Psoas muscle (tissue), 8 donors: ENCODE measurements around the gene PCMTD2. TPM values are rescaled to one million over a fixed set of nuclear protein-coding genes. Genes with fewer than 3 reads are reported as not detected.
A peak's percentile ranks its signal among the peaks of the same experiment; 100 is the strongest.

Experiments used
- ATAC-seq, 4 donors: fragments of 200-7000 bp; cut with Tn5 transposase; one replicate each; pipeline ENCODE4 v1.9.1; 2020; ENCODE audit warnings: moderate library complexity in 3 of 4, mild to moderate bottlenecking in 2 of 4
- DNase-seq, 2 donors: peaks; one replicate each; pipeline ENCODE4 v3.0.0-alpha.2; 2020
- H3K27ac ChIP-seq: fragments of 200-600 bp; one replicate; pipeline ENCODE4 v1.8.0; 2022
- H3K27me3 ChIP-seq, 3 donors: fragments of 200-600 bp in 1 of 3; one replicate each; pipeline versions ENCODE4 v1.6.1 to v1.8.0; 2013 to 2022; ENCODE audit warnings: low read length in 2 of 3, mild to moderate bottlenecking in 2 of 3, moderate library complexity in 1 of 3; ENCODE audit not compliant: insufficient read depth in 3 of 3
- H3K36me3 ChIP-seq, 2 donors: fragments of 200-600 bp in 1 of 2; one replicate each; pipeline versions ENCODE4 v1.6.1 to v1.8.0; 2013 to 2022; ENCODE audit warnings: low read depth in 1 of 2, mild to moderate bottlenecking in 1 of 2, moderate library complexity in 1 of 2; ENCODE audit not compliant: insufficient read depth in 1 of 2
- H3K4me1 ChIP-seq: fragments of 200-600 bp; one replicate; pipeline ENCODE4 v1.8.0; 2022
- H3K4me3 ChIP-seq: fragments of 200-600 bp; one replicate; pipeline ENCODE4 v1.8.0; 2022; ENCODE audit warnings: mild to moderate bottlenecking
- H3K9me3 ChIP-seq: fragments of 200-600 bp; one replicate; pipeline ENCODE4 v1.8.0; 2022
- CTCF ChIP-seq: fragments of 200-600 bp; IDR thresholded peaks from one replicate; pipeline ENCODE4 v1.8.0; 2022; ENCODE audit warnings: antibody characterized with exemption
- WGBS, 3 donors: extraction: QIAGEN DNeasy Blood & Tissue Kit; methylation state at CpG; one replicate each; pipeline versions ENCODE4 v1.1.6 to v1.1.7; 2013; 5-methylcytosine and 5-hydroxymethylcytosine counted together
- intact Hi-C, 2 donors: fragments of 100-400 bp; cut with DNase I; formaldehyde crosslinking; loops; one replicate each; pipeline versions ENCODE4 v1.11.0 to v1.14.2; 2022
- polyA plus RNA-seq, 3 donors: library from polyadenylated mRNA; stranded (reverse); fragments of 200-250 nt; gene quantifications; one replicate each; pipeline ENCODE4 v1.2.3, GENCODE V29; 2013
- total RNA-seq, 4 donors: library from RNA; stranded (reverse); fragmentation: NEBNext Ultra II Directional in 2 of 4; extraction: Animal tissue kit (Norgen Biotek cat#: 25700) in 2 of 4; gene quantifications; one replicate each; pipeline versions ENCODE4 v1.2.1 to v1.2.4, GENCODE V29; 2021 to 2023
- donor health status: healthy with polysubstance abuse.
- donor health status: DM: no; HTN: no; CAD: no; lungs with moderate emphysema.
- donor health status: Bipolar disorder and iron deficiency.
- donor health status: healthy.
- donor health status: DM: yes; HTN: yes; CAD: no.
- donor health status: DM: no; HTN: no; CAD: no.
- donor health status: DM: no; HTN: no; CAD: no.
- donor health status: DM: yes; HTN: yes; CAD: no.

PCMTD2 gene
- total and polyA plus RNA-seq, 7 donors = 11.7 to 47.3 (median 37.8) TPM

GRCh38 chr20:64219730-64220129, 35.8 kb upstream of the PCMTD2 start:
- H3K4me3 ChIP-seq = no peak overlapping the region
- H3K4me1 ChIP-seq = peaks cover 36% of the 10 kb centered on the region
- no peaks in the 10 kb centered on the region for H3K27me3 ChIP-seq
- ATAC-seq (no peak), DNase-seq (no peak)
- H3K9me3 ChIP-seq = no peaks in the 10 kb centered on the region
- intact Hi-C loops = no loop called here
- WGBS, 3 donors = 69 to 73% (median 72%) methylated on average over 14 to 16 of the region's 16 CpGs
- no peak for TF ChIP-seq CTCF
- H3K27ac ChIP-seq = no peak overlapping the region
- no peaks in the 10 kb centered on the region for H3K36me3 ChIP-seq

- Histone ChIP-seq H3K36me3 (no peaks in the 10 kb centered on the region), H3K4me1 (peaks cover 31% of the 10 kb centered on the region), H3K27ac (no peak overlapping the region), H3K9me3 (no peaks in the 10 kb centered on the region), H3K27me3 (no peaks in the 10 kb centered on the region), H3K4me3 (no peak overlapping the region)
- WGBS, 3 donors = 80 to 83% (median 83%) methylated on average over 8 of the region's 8 CpGs
- ATAC-seq (no peak), DNase-seq (no peak)
- TF ChIP-seq CTCF = no peak
- intact Hi-C loops = no loop called here
Observed at GRCh38 chr20:64220420-64220819, 35.1 kb upstream of the PCMTD2 start.

GRCh38 chr20:64220891-64221527, 34.5 kb upstream of the PCMTD2 start:
- H3K27ac ChIP-seq = no peak overlapping the region
- no peak for TF ChIP-seq CTCF
- H3K36me3 ChIP-seq = no peaks in the 10 kb centered on the region
- WGBS, 3 donors = 81 to 83% (median 82%) methylated on average over 16 to 17 of the region's 17 CpGs
- no peaks in the 10 kb centered on the region for H3K9me3 ChIP-seq
- intact Hi-C loops = no loop called here
- DNase-seq = no peak
- H3K4me3 ChIP-seq = no peak overlapping the region
- no peaks in the 10 kb centered on the region for H3K27me3 ChIP-seq
- H3K4me1 ChIP-seq = peaks cover 25% of the 10 kb centered on the region
- ATAC-seq = no peak

- intact Hi-C loops = no loop called here
Observed at GRCh38 chr20:64222291-64222735, 33.2 kb upstream of the PCMTD2 start.

More at GRCh38 chr20:64222291-64222735, 33.2 kb upstream of the PCMTD2 start:
- Histone ChIP-seq H3K27ac (peak overlapping the region; percentile 62), H3K36me3 (no peaks in the 10 kb centered on the region), H3K4me1 (peaks cover 25% of the 10 kb centered on the region), H3K4me3 (no peak overlapping the region), H3K9me3 (no peaks in the 10 kb centered on the region), H3K27me3 (no peaks in the 10 kb centered on the region)
- DNase-seq (peak in 1 of 2 donors; percentile 36), ATAC-seq (peak; percentile 61 to 86 (median 82))
- 15 to 38% (median 22%) methylated on average over 5 of the region's 5 CpGs for WGBS, 3 donors
- TF ChIP-seq CTCF = no peak
